Colonic mucosa (tissue), 4 donors: ENCODE measurements around the gene ZNF516. TPM values are rescaled to one million over a fixed set of nuclear protein-coding genes. Genes with fewer than 3 reads are reported as not detected.
A peak's percentile ranks its signal among the peaks of the same experiment; 100 is the strongest.

ENCODE experiments used
- DNase-seq: peaks from one replicate; pipeline ENCODE4 v3.0.0-alpha.2; 2020
- H3K27ac ChIP-seq: fragments of 200-600 bp; one replicate; pipeline ENCODE4 v1.8.0; 2021
- H3K27me3 ChIP-seq: fragments of 200-600 bp; one replicate; pipeline ENCODE4 v1.8.0; 2021
- H3K36me3 ChIP-seq: fragments of 200-600 bp; one replicate; pipeline ENCODE4 v1.8.0; 2021
- H3K4me1 ChIP-seq: fragments of 200-600 bp; one replicate; pipeline ENCODE4 v1.8.0; 2021; ENCODE audit warnings: mild to moderate bottlenecking
- H3K4me3 ChIP-seq: fragments of 200-600 bp; one replicate; pipeline ENCODE4 v1.8.0; 2021
- H3K9ac ChIP-seq, 2 donors: one replicate each; pipeline ENCODE4 v1.7.0; 2013; ENCODE audit warnings: control low read depth in 2 of 2, low read depth in 2 of 2, low read length in 2 of 2
- H3K9me3 ChIP-seq: fragments of 200-600 bp; one replicate; pipeline ENCODE4 v1.8.0; 2021
- intact Hi-C: fragments of 100-400 bp; cut with DNase I; formaldehyde crosslinking; loops from one replicate; pipeline ENCODE4 v1.14.1; 2022
- total RNA-seq, 2 donors: library from RNA; stranded (reverse); fragmentation: NEBNext Ultra II Directional in 1 of 2; extraction: Animal tissue kit (Norgen Biotek cat#: 25700) in 1 of 2; gene quantifications; one replicate each; pipeline ENCODE4 v1.2.1, GENCODE V29; 2021
- TF ChIP-seq, protein P1 (sequence below): fragments of 200-600 bp; IDR thresholded peaks from one replicate; pipeline ENCODE4 v1.8.0; 2022; ENCODE audit warnings: antibody characterized with exemption, mild to moderate bottlenecking
- donor health status: healthy.
- donor health status: DM: no; HTN: no; CAD: no.
- donor health status: DM: no; HTN: no; CAD: no.

The ZNF516 gene
- total RNA-seq, 2 donors from 2014 or later: 15.2 to 21.3 TPM

GRCh38 chr18:76530391-76530790 is 35.3 kb upstream of the ZNF516 start:
- Histone ChIP-seq H3K4me3 (no peak overlapping the region), H3K27me3 (no peaks in the 10 kb centered on the region), H3K9ac (no peak overlapping the region), H3K4me1 (no peaks in the 10 kb centered on the region), H3K9me3 (no peaks in the 10 kb centered on the region), H3K36me3 (no peaks in the 10 kb centered on the region), H3K27ac (no peak overlapping the region)
- DNase-seq: no peak
- intact Hi-C loops: no loop called here
- TF ChIP-seq, protein P1, sequence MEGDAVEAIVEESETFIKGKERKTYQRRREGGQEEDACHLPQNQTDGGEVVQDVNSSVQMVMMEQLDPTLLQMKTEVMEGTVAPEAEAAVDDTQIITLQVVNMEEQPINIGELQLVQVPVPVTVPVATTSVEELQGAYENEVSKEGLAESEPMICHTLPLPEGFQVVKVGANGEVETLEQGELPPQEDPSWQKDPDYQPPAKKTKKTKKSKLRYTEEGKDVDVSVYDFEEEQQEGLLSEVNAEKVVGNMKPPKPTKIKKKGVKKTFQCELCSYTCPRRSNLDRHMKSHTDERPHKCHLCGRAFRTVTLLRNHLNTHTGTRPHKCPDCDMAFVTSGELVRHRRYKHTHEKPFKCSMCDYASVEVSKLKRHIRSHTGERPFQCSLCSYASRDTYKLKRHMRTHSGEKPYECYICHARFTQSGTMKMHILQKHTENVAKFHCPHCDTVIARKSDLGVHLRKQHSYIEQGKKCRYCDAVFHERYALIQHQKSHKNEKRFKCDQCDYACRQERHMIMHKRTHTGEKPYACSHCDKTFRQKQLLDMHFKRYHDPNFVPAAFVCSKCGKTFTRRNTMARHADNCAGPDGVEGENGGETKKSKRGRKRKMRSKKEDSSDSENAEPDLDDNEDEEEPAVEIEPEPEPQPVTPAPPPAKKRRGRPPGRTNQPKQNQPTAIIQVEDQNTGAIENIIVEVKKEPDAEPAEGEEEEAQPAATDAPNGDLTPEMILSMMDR: no peak

GRCh38 chr18:76529433-76529811 is 34.4 kb upstream of the ZNF516 start:
- no peaks in the 10 kb centered on the region for H3K9me3 ChIP-seq
- DNase-seq: no peak
- TF ChIP-seq, protein P1: no peak
- H3K4me1 ChIP-seq: no peaks in the 10 kb centered on the region
- intact Hi-C loops: no loop called here
- H3K9ac ChIP-seq: no peak overlapping the region
- no peak overlapping the region for H3K4me3 ChIP-seq
- H3K36me3 ChIP-seq: no peaks in the 10 kb centered on the region
- H3K27me3 ChIP-seq: no peaks in the 10 kb centered on the region
- H3K27ac ChIP-seq: no peak overlapping the region

- H3K36me3 ChIP-seq: no peaks in the 10 kb centered on the region
- peak overlapping the region; percentile 12 for H3K27ac ChIP-seq
- TF ChIP-seq, protein P1: no peak
- H3K9me3 ChIP-seq: no peaks in the 10 kb centered on the region
- peak; percentile 25 for DNase-seq
- H3K27me3 ChIP-seq: no peaks in the 10 kb centered on the region
- intact Hi-C loops: no loop called here
- no peaks in the 10 kb centered on the region for H3K4me1 ChIP-seq
- H3K9ac ChIP-seq: peak overlapping the region in 1 of 2 donors; percentile 47
- H3K4me3 ChIP-seq: no peak overlapping the region
Measured at GRCh38 chr18:76528477-76529432, 33.7 kb upstream of the ZNF516 start.

GRCh38 chr18:76525911-76526310 is 30.9 kb upstream of the ZNF516 start:
- DNase-seq: no peak
- Histone ChIP-seq H3K4me1 (no peaks in the 10 kb centered on the region), H3K9me3 (no peaks in the 10 kb centered on the region), H3K9ac (no peak overlapping the region), H3K4me3 (no peak overlapping the region), H3K36me3 (no peaks in the 10 kb centered on the region), H3K27ac (no peak overlapping the region), H3K27me3 (no peaks in the 10 kb centered on the region)
- TF ChIP-seq, protein P1: no peak
- intact Hi-C loops: no loop called here

GRCh38 chr18:76524900-76525698 is 30.1 kb upstream of the ZNF516 start:
- TF ChIP-seq, protein P1: no peak
- intact Hi-C loops: no loop called here
- no peaks in the 10 kb centered on the region for H3K9me3 ChIP-seq
- H3K27ac ChIP-seq: peak overlapping the region; percentile 39
- H3K9ac ChIP-seq: peak overlapping the region in 1 of 2 donors; percentile 21
- no peaks in the 10 kb centered on the region for H3K4me1 ChIP-seq
- H3K4me3 ChIP-seq: peak overlapping the region; percentile 10
- no peak for DNase-seq
- no peaks in the 10 kb centered on the region for H3K36me3 ChIP-seq
- H3K27me3 ChIP-seq: no peaks in the 10 kb centered on the region
